NCI-H446 treated with DMSO at 0.1 percent for 48 hours (cell line): ENCODE results near the gene HDX.
"Not testable (repeated sequence)": the region's sequence is repeated elsewhere in the genome, so short reads cannot be mapped to it uniquely, and the experiment has no call there.

ENCODE experiments used
- DNase-seq: peaks from one replicate; lab custom pipeline; 2025; lab: John Stamatoyannopoulos, UW

The HDX gene

GRCh38 chrX:84501798-84502628, at the start of gene HDX:
Gene HDX, minus strand, starts transcription at chrX:84502453. Its CDS starts 27,056 bp downstream, at chrX:84475397.
- DNase-seq, result peak; percentile 65

GRCh38 chrX:84541315-84541714, 39.1 kb upstream of the HDX start:
- not testable (repeated sequence) for DNase-seq

GRCh38 chrX:84537627-84538026, 35.4 kb upstream of the HDX start:
- DNase-seq, result not testable (repeated sequence)

- no peak for DNase-seq
Measured at GRCh38 chrX:84488426-84488825, 13.8 kb downstream of the HDX start.

GRCh38 chrX:84487365-84488353, 14.6 kb downstream of the HDX start:
- DNase-seq, result no peak

- no peak for DNase-seq
Measured at GRCh38 chrX:84479086-84479485, 23.2 kb downstream of the HDX start.

- DNase-seq, result no peak
Measured at GRCh38 chrX:84477114-84477513, 25.1 kb downstream of the HDX start.

GRCh38 chrX:84475596-84475995, 26.7 kb downstream of the HDX start:
- DNase-seq, result no peak

GRCh38 chrX:84475101-84475500, 27.2 kb downstream of the HDX start:
- DNase-seq, result no peak

GRCh38 chrX:84469226-84469625, 33.0 kb downstream of the HDX start:
- peak; percentile 12 for DNase-seq

- no peak for DNase-seq
Measured at GRCh38 chrX:84467898-84468297, 34.4 kb downstream of the HDX start.

- DNase-seq, result peak; percentile 59
Measured at GRCh38 chrX:84453351-84454246, 48.7 kb downstream of the HDX start.

- no peak for DNase-seq
Measured at GRCh38 chrX:84441143-84441542, 61.1 kb downstream of the HDX start.

- no peak for DNase-seq
Measured at GRCh38 chrX:84415140-84415539, 87.1 kb downstream of the HDX start.

- no peak for DNase-seq
Measured at GRCh38 chrX:84363663-84364062, 138.6 kb downstream of the HDX start.

GRCh38 chrX:84363051-84363450, 139.2 kb downstream of the HDX start:
- DNase-seq, result no peak

- no peak for DNase-seq
Measured at GRCh38 chrX:84362184-84362838, 139.9 kb downstream of the HDX start.

GRCh38 chrX:84358271-84358670, 144.0 kb downstream of the HDX start:
- DNase-seq, result no peak

GRCh38 chrX:84357296-84357695, 145.0 kb downstream of the HDX start:
- no peak for DNase-seq

GRCh38 chrX:84340968-84341367, 161.3 kb downstream of the HDX start:
- DNase-seq, result no peak
